ENCODE measurements around the gene GALK1.

Gene GALK1

GRCh38 chr17:75739801-75740200, 25.2 kb downstream of the GALK1 start:
- Histone ChIP-seq H3K27me3 (ENCODE audit: control insufficient read depth, insufficient read depth, low read length) (no peaks in the 10 kb centered on the region), H3K4me3 (ENCODE audit: low read length) (no peak overlapping the region), H3K4me1 (ENCODE audit: control insufficient read depth, insufficient read depth, low read length) (peaks cover 7% of the 10 kb centered on the region), H3K9me3 (replicated peaks; ENCODE audit: low read length) (no peaks in the 10 kb centered on the region), H3K4me2 (ENCODE audit: low read length) (no peak overlapping the region), H3K36me3 (ENCODE audit: insufficient read depth, low read length) (no peaks in the 10 kb centered on the region), H3K9ac (ENCODE audit: low read depth, low read length) (no peak overlapping the region)

GRCh38 chr17:75739174-75739573, 25.8 kb downstream of the GALK1 start:
- no peaks in the 10 kb centered on the region for H3K9me3 ChIP-seq (replicated peaks; ENCODE audit: low read length)
- H3K4me2 ChIP-seq (ENCODE audit: low read length), result no peak overlapping the region
- peaks cover 7% of the 10 kb centered on the region for H3K4me1 ChIP-seq (ENCODE audit: control insufficient read depth, insufficient read depth, low read length)
- H3K36me3 ChIP-seq (ENCODE audit: insufficient read depth, low read length), result no peaks in the 10 kb centered on the region
- H3K4me3 ChIP-seq (ENCODE audit: low read length), result no peak overlapping the region
- no peak overlapping the region for H3K9ac ChIP-seq (ENCODE audit: low read depth, low read length)
- H3K27me3 ChIP-seq (ENCODE audit: control insufficient read depth, insufficient read depth, low read length), result no peaks in the 10 kb centered on the region

GRCh38 chr17:75738218-75738802, 26.7 kb downstream of the GALK1 start:
- Histone ChIP-seq H3K27me3 (ENCODE audit: control insufficient read depth, insufficient read depth, low read length) (no peaks in the 10 kb centered on the region), H3K4me3 (ENCODE audit: low read length) (no peak overlapping the region), H3K9ac (ENCODE audit: low read depth, low read length) (no peak overlapping the region), H3K4me2 (ENCODE audit: low read length) (no peak overlapping the region), H3K4me1 (ENCODE audit: control insufficient read depth, insufficient read depth, low read length) (peaks cover 7% of the 10 kb centered on the region), H3K36me3 (ENCODE audit: insufficient read depth, low read length) (no peaks in the 10 kb centered on the region), H3K9me3 (replicated peaks; ENCODE audit: low read length) (no peaks in the 10 kb centered on the region)

- no peaks in the 10 kb centered on the region for H3K27me3 ChIP-seq (ENCODE audit: control insufficient read depth, insufficient read depth, low read length)
- H3K36me3 ChIP-seq (ENCODE audit: insufficient read depth, low read length), result no peaks in the 10 kb centered on the region
- no peaks in the 10 kb centered on the region for H3K9me3 ChIP-seq (replicated peaks; ENCODE audit: low read length)
- no peak overlapping the region for H3K4me2 ChIP-seq (ENCODE audit: low read length)
- no peak overlapping the region for H3K4me3 ChIP-seq (ENCODE audit: low read length)
- H3K9ac ChIP-seq (ENCODE audit: low read depth, low read length), result no peak overlapping the region
- H3K4me1 ChIP-seq (ENCODE audit: control insufficient read depth, insufficient read depth, low read length), result peaks cover 7% of the 10 kb centered on the region
These were observed 27.6 kb downstream of the GALK1 start for GRCh38 chr17:75737133-75737962.

- no peaks in the 10 kb centered on the region for H3K27me3 ChIP-seq (ENCODE audit: control insufficient read depth, insufficient read depth, low read length)
- no peaks in the 10 kb centered on the region for H3K9me3 ChIP-seq (replicated peaks; ENCODE audit: low read length)
- H3K36me3 ChIP-seq (ENCODE audit: insufficient read depth, low read length), result no peaks in the 10 kb centered on the region
- H3K4me1 ChIP-seq (ENCODE audit: control insufficient read depth, insufficient read depth, low read length), result peaks cover 7% of the 10 kb centered on the region
- no peak overlapping the region for H3K4me3 ChIP-seq (ENCODE audit: low read length)
- H3K9ac ChIP-seq (ENCODE audit: low read depth, low read length), result no peak overlapping the region
- no peak overlapping the region for H3K4me2 ChIP-seq (ENCODE audit: low read length)
These were observed 28.7 kb downstream of the GALK1 start for GRCh38 chr17:75736173-75736835.

GRCh38 chr17:75734674-75735294, 30.2 kb downstream of the GALK1 start:
- peaks cover 7% of the 10 kb centered on the region for H3K4me1 ChIP-seq (ENCODE audit: control insufficient read depth, insufficient read depth, low read length)
- no peak overlapping the region for H3K9ac ChIP-seq (ENCODE audit: low read depth, low read length)
- peaks cover 4% of the 10 kb centered on the region for H3K27me3 ChIP-seq (ENCODE audit: control insufficient read depth, insufficient read depth, low read length)
- H3K9me3 ChIP-seq (replicated peaks; ENCODE audit: low read length), result no peaks in the 10 kb centered on the region
- H3K4me2 ChIP-seq (ENCODE audit: low read length), result no peak overlapping the region
- H3K36me3 ChIP-seq (ENCODE audit: insufficient read depth, low read length), result no peaks in the 10 kb centered on the region
- H3K4me3 ChIP-seq (ENCODE audit: low read length), result no peak overlapping the region

- no peak overlapping the region for H3K4me3 ChIP-seq (ENCODE audit: low read length)
- no peak overlapping the region for H3K9ac ChIP-seq (ENCODE audit: low read depth, low read length)
- H3K4me2 ChIP-seq (ENCODE audit: low read length), result no peak overlapping the region
- H3K9me3 ChIP-seq (replicated peaks; ENCODE audit: low read length), result no peaks in the 10 kb centered on the region
- peaks cover 4% of the 10 kb centered on the region for H3K27me3 ChIP-seq (ENCODE audit: control insufficient read depth, insufficient read depth, low read length)
- peaks cover 7% of the 10 kb centered on the region for H3K4me1 ChIP-seq (ENCODE audit: control insufficient read depth, insufficient read depth, low read length)
- H3K36me3 ChIP-seq (ENCODE audit: insufficient read depth, low read length), result no peaks in the 10 kb centered on the region
These were observed 31.5 kb downstream of the GALK1 start for GRCh38 chr17:75733471-75733870.

GRCh38 chr17:75731716-75732498, 33.1 kb downstream of the GALK1 start:
- H3K9ac ChIP-seq (ENCODE audit: low read depth, low read length), result no peak overlapping the region

GRCh38 chr17:75731086-75731715, 33.8 kb downstream of the GALK1 start:
- H3K4me2 ChIP-seq (ENCODE audit: low read length), result no peak overlapping the region
- H3K9me3 ChIP-seq (replicated peaks; ENCODE audit: low read length), result no peaks in the 10 kb centered on the region
- no peaks in the 10 kb centered on the region for H3K4me1 ChIP-seq (ENCODE audit: control insufficient read depth, insufficient read depth, low read length)
- H3K36me3 ChIP-seq (ENCODE audit: insufficient read depth, low read length), result no peaks in the 10 kb centered on the region
- H3K27me3 ChIP-seq (ENCODE audit: control insufficient read depth, insufficient read depth, low read length), result peaks cover 6% of the 10 kb centered on the region
- H3K9ac ChIP-seq (ENCODE audit: low read depth, low read length), result no peak overlapping the region
- no peak overlapping the region for H3K4me3 ChIP-seq (ENCODE audit: low read length)

More at GRCh38 chr17:75731716-75732498, 33.1 kb downstream of the GALK1 start:
- Histone ChIP-seq H3K4me2 (ENCODE audit: low read length) (no peak overlapping the region), H3K4me1 (ENCODE audit: control insufficient read depth, insufficient read depth, low read length) (no peaks in the 10 kb centered on the region), H3K4me3 (ENCODE audit: low read length) (no peak overlapping the region), H3K36me3 (ENCODE audit: insufficient read depth, low read length) (no peaks in the 10 kb centered on the region), H3K27me3 (ENCODE audit: control insufficient read depth, insufficient read depth, low read length) (peaks cover 6% of the 10 kb centered on the region), H3K9me3 (replicated peaks; ENCODE audit: low read length) (no peaks in the 10 kb centered on the region)

- Histone ChIP-seq H3K9me3 (replicated peaks; ENCODE audit: low read length) (no peaks in the 10 kb centered on the region), H3K4me1 (ENCODE audit: control insufficient read depth, insufficient read depth, low read length) (no peaks in the 10 kb centered on the region), H3K36me3 (ENCODE audit: insufficient read depth, low read length) (no peaks in the 10 kb centered on the region), H3K4me2 (ENCODE audit: low read length) (no peak overlapping the region), H3K27me3 (ENCODE audit: control insufficient read depth, insufficient read depth, low read length) (peaks cover 11% of the 10 kb centered on the region), H3K4me3 (ENCODE audit: low read length) (no peak overlapping the region), H3K9ac (ENCODE audit: low read depth, low read length) (no peak overlapping the region)
These were observed 34.9 kb downstream of the GALK1 start for GRCh38 chr17:75730065-75730464.
